ENCODE data around the gene TBXT.
"Not testable (repeated sequence)": the region's sequence is repeated elsewhere in the genome, so short reads cannot be mapped to it uniquely, and the experiment has no call there.

The TBXT gene

GRCh38 chr6:166169549-166170421, 2.1 kb upstream of the TBXT start:
- DNase-seq (ENCODE audit: low read depth), result no peak

GRCh38 chr6:166168616-166169548, 1.2 kb upstream of the TBXT start:
- DNase-seq (ENCODE audit: low read depth), result no peak

- no peak for DNase-seq (ENCODE audit: low read depth)
Observed at GRCh38 chr6:166167258-166167731, 356 bp downstream of the TBXT start.

- no peak for DNase-seq (ENCODE audit: low read depth)
Observed at GRCh38 chr6:166166314-166167257, 1.1 kb downstream of the TBXT start.

- DNase-seq (ENCODE audit: low read depth), result no peak
Observed at GRCh38 chr6:166165558-166166313, 1.9 kb downstream of the TBXT start.

GRCh38 chr6:166162599-166163342, 4.9 kb downstream of the TBXT start:
- DNase-seq (ENCODE audit: low read depth), result no peak

GRCh38 chr6:166157930-166158617, 9.6 kb downstream of the TBXT start:
- DNase-seq (ENCODE audit: low read depth), result no peak

GRCh38 chr6:166156942-166157341, 10.7 kb downstream of the TBXT start:
- no peak for DNase-seq (ENCODE audit: low read depth)

- DNase-seq (ENCODE audit: low read depth), result no peak
Observed at GRCh38 chr6:166153966-166154365, 13.7 kb downstream of the TBXT start.

- DNase-seq (ENCODE audit: low read depth), result no peak
Observed at GRCh38 chr6:166152660-166153059, 15.0 kb downstream of the TBXT start.

GRCh38 chr6:166151798-166152197, 15.9 kb downstream of the TBXT start:
- DNase-seq (ENCODE audit: low read depth), result no peak

GRCh38 chr6:166145751-166146150, 21.9 kb downstream of the TBXT start:
- no peak for DNase-seq (ENCODE audit: low read depth)

GRCh38 chr6:166143011-166143410, 24.6 kb downstream of the TBXT start:
- no peak for DNase-seq (ENCODE audit: low read depth)

GRCh38 chr6:166127624-166128472, 39.8 kb downstream of the TBXT start:
- DNase-seq (ENCODE audit: low read depth), result no peak

GRCh38 chr6:166123115-166123514, 44.5 kb downstream of the TBXT start:
- not testable (repeated sequence) for DNase-seq (ENCODE audit: low read depth)

- no peak for DNase-seq (ENCODE audit: low read depth)
Observed at GRCh38 chr6:166121726-166122125, 45.9 kb downstream of the TBXT start.

GRCh38 chr6:166119116-166119911, 48.3 kb downstream of the TBXT start:
- no peak for DNase-seq (ENCODE audit: low read depth)

GRCh38 chr6:166115609-166116008, 52.0 kb downstream of the TBXT start:
- no peak for DNase-seq (ENCODE audit: low read depth)
